MM.1S (cell line): Measurements from ENCODE around the gene BMP4.

ENCODE experiments used
- DNase-seq: peaks from one replicate; pipeline ENCODE4 v3.0.0-alpha.2; 2015
- H2AFZ ChIP-seq: fragments of 300-600 bp; sonication (generic); 2 replicates; pipeline ENCODE4 v1.6.0; 2016; ENCODE audit warnings: antibody characterized with exemption, low read length
- H3F3A ChIP-seq: fragments of 300-600 bp; sonication (generic); 2 replicates; pipeline ENCODE4 v1.6.1; 2016; ENCODE audit warnings: mild to moderate bottlenecking, antibody characterized with exemption, low read length, moderate library complexity, mixed read lengths; ENCODE audit not compliant: insufficient read depth
- H3K27ac ChIP-seq: fragments of 300-600 bp; sonication (generic); 2 replicates; pipeline ENCODE4 v1.5.1; 2016; ENCODE audit warnings: mild to moderate bottlenecking, low read length
- H3K27me3 ChIP-seq: fragments of 300-600 bp; sonication (generic); replicated peaks from 2 replicates; pipeline ENCODE4 v1.6.0; 2016; ENCODE audit warnings: low read length; ENCODE audit not compliant: insufficient read depth
- H3K36me3 ChIP-seq: fragments of 300-600 bp; sonication (generic); replicated peaks from 2 replicates; pipeline ENCODE4 v1.6.1; 2016; ENCODE audit warnings: mild to moderate bottlenecking, low read length, mixed read lengths; ENCODE audit not compliant: insufficient read depth
- H3K4me1 ChIP-seq: fragments of 300-600 bp; sonication (generic); 2 replicates; pipeline ENCODE4 v1.6.1; 2016; ENCODE audit warnings: low read length, mixed read lengths
- H3K4me2 ChIP-seq: fragments of 300-600 bp; sonication (generic); 2 replicates; pipeline ENCODE4 v1.6.0; 2016; ENCODE audit warnings: low read depth, low read length
- H3K4me3 ChIP-seq: fragments of 300-600 bp; sonication (generic); 2 replicates; pipeline ENCODE4 v1.5.1; 2016; ENCODE audit warnings: low read length, mixed read lengths
- H3K79me2 ChIP-seq: fragments of 300-600 bp; sonication (generic); 2 replicates; pipeline ENCODE4 v1.6.1; 2016; ENCODE audit warnings: mixed run types, low read length, mixed read lengths
- H3K9ac ChIP-seq: fragments of 300-600 bp; sonication (generic); 2 replicates; pipeline ENCODE4 v1.6.1; 2016; ENCODE audit warnings: low read length, mixed read lengths
- H3K9me2 ChIP-seq: fragments of 300-600 bp; sonication (generic); replicated peaks from 2 replicates; pipeline ENCODE4 v1.6.1; 2016; ENCODE audit warnings: mild to moderate bottlenecking, low read length, mixed read lengths; ENCODE audit not compliant: insufficient read depth
- H3K9me3 ChIP-seq: fragments of 300-600 bp; sonication (generic); replicated peaks from 2 replicates; pipeline ENCODE4 v1.6.1; 2016; ENCODE audit warnings: mild to moderate bottlenecking, low read length, mixed read lengths; ENCODE audit not compliant: insufficient read depth
- H4K20me1 ChIP-seq: fragments of 300-600 bp; sonication (generic); 2 replicates; pipeline ENCODE4 v1.6.1; 2016; ENCODE audit warnings: mild to moderate bottlenecking, low read length, moderate library complexity, mixed read lengths; ENCODE audit not compliant: insufficient read depth
- EZH2 ChIP-seq: fragments of 300-600 bp; sonication (generic); optimal IDR thresholded peaks from 2 replicates; pipeline ENCODE3; 2017; ENCODE audit warnings: low read depth, mild to moderate bottlenecking, antibody characterized with exemption, low read length, mixed read lengths
- EZH2phosphoT487 ChIP-seq: fragments of 300-600 bp; sonication (generic); IDR thresholded peaks from 2 replicates; pipeline ENCODE4 v1.6.1; 2018; ENCODE audit warnings: antibody characterized with exemption, low read length
- TF ChIP-seq, protein P1 (sequence below): fragments of 300-600 bp; sonication (generic); IDR thresholded peaks from 2 replicates; pipeline ENCODE4 v1.5.1; 2016; ENCODE audit warnings: antibody characterized with exemption, low read length, mixed read lengths

Gene BMP4

DNA sequence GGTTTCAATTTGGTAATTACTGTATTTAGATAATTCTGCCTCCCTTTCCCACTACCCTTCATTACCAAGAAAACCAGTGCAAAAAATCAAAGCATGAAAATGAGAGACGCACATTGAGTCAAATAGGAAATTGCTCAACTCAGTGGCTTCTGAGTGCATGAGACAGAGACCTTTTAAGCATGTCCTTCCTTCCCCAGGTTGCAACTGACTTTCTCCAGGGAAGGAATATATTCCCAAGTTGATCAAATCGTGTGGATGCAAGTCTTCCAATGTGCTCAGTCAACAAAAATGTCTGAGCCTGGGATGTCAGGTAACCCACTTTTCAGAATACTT lies 12.9 kb downstream of the BMP4 start:
- H2AFZ ChIP-seq, result no peak overlapping the region
- H4K20me1 ChIP-seq, result no peaks in the 10 kb centered on the region
- H3K4me3 ChIP-seq, result no peak overlapping the region
- H3K27ac ChIP-seq, result no peak overlapping the region
- no peaks in the 10 kb centered on the region for H3F3A ChIP-seq
- H3K36me3 ChIP-seq, result no peaks in the 10 kb centered on the region
- no peaks in the 10 kb centered on the region for H3K9me3 ChIP-seq
- H3K4me1 ChIP-seq, result no peaks in the 10 kb centered on the region
- H3K9ac ChIP-seq, result no peak overlapping the region
- no peaks in the 10 kb centered on the region for H3K79me2 ChIP-seq
- H3K27me3 ChIP-seq, result no peaks in the 10 kb centered on the region
- no peak for DNase-seq
- H3K4me2 ChIP-seq, result no peak overlapping the region
- no peaks in the 10 kb centered on the region for H3K9me2 ChIP-seq
- TF ChIP-seq, protein P1, sequence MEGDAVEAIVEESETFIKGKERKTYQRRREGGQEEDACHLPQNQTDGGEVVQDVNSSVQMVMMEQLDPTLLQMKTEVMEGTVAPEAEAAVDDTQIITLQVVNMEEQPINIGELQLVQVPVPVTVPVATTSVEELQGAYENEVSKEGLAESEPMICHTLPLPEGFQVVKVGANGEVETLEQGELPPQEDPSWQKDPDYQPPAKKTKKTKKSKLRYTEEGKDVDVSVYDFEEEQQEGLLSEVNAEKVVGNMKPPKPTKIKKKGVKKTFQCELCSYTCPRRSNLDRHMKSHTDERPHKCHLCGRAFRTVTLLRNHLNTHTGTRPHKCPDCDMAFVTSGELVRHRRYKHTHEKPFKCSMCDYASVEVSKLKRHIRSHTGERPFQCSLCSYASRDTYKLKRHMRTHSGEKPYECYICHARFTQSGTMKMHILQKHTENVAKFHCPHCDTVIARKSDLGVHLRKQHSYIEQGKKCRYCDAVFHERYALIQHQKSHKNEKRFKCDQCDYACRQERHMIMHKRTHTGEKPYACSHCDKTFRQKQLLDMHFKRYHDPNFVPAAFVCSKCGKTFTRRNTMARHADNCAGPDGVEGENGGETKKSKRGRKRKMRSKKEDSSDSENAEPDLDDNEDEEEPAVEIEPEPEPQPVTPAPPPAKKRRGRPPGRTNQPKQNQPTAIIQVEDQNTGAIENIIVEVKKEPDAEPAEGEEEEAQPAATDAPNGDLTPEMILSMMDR, result no peak
- TF ChIP-seq EZH2phosphoT487 (no peak), EZH2 (no peak)

DNA sequence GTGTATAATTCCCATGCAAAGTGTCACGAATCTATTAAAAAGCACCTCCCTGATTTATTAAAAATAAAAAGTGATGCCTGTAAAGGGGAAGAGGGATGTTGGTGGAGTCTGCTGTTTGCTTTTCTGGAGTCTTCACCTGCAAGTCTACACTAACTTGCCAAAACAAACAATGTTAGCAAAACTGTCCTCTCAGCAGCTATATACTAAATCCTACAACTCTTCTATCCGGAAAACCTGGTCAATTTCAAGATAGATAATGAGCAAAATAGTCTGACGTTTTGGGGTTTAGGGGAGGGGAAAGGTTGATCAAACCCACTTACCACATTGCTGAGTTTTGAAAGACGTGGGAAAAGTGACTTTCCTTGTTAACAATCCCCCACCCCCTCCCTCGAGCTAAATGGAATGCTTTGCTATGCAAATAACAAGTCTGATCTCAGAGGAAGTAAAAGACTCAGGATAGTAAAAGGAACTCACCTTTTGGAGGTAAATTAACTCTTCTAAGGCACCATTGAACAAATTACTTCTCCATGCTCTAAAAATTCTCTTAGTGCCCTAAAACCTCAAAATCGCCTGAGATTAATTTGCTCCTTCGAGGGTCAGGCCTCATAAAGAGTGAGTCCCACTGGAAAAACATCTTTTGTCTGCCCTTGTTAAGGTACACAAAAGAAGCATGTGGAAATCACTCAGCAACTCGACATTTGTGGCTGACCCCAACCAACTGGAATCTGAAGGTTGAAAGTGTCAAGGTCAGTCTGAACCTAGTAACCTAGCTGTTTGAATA lies 13.5 kb downstream of the BMP4 start:
- Histone ChIP-seq H3F3A (no peaks in the 10 kb centered on the region), H3K4me3 (no peak overlapping the region), H3K9ac (no peak overlapping the region), H3K4me1 (no peaks in the 10 kb centered on the region), H3K79me2 (no peaks in the 10 kb centered on the region), H3K4me2 (no peak overlapping the region), H3K36me3 (no peaks in the 10 kb centered on the region), H3K27ac (no peak overlapping the region), H3K27me3 (no peaks in the 10 kb centered on the region), H3K9me2 (no peaks in the 10 kb centered on the region), H2AFZ (no peak overlapping the region), H3K9me3 (no peaks in the 10 kb centered on the region), H4K20me1 (no peaks in the 10 kb centered on the region)
- TF ChIP-seq EZH2phosphoT487 (no peak), EZH2 (no peak)
- DNase-seq, result no peak

DNA sequence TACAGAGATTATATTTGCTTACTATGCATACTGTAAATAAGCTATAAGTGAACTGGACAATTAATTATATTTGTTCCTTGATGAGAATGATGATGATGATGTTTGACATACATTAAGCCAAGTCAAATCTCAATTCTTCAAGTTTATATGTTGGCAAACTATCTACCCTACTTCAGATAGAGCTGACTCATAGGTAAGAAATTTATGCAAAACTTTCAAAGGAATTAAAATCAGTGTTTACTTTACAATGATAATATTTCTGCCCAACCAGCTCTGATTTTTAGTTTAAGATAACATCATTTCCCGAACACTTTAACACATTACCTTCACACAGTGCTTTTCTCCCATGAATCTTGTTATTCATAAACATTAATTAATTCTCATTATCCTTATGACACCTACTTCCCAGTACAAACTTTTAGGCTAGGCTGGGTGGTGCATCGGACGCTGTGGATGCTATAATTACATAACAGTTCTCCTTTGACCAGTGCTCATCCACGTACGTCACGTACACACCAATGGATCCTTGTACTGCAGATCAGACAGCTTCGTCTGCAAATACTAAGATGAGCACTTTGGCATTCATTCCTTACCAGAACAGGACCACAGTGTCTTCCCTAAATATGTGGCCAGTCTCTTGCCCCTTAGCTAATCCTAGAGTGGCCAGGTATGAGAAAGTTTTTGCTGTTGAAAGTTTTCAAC lies 18.3 kb downstream of the BMP4 start:
- no peaks in the 10 kb centered on the region for H3K4me1 ChIP-seq
- H4K20me1 ChIP-seq, result no peaks in the 10 kb centered on the region
- no peaks in the 10 kb centered on the region for H3K79me2 ChIP-seq
- no peak overlapping the region for H3K4me3 ChIP-seq
- no peak for DNase-seq
- no peaks in the 10 kb centered on the region for H3K36me3 ChIP-seq
- H2AFZ ChIP-seq, result no peak overlapping the region
- H3F3A ChIP-seq, result no peaks in the 10 kb centered on the region
- no peaks in the 10 kb centered on the region for H3K27me3 ChIP-seq
- no peak overlapping the region for H3K4me2 ChIP-seq
- H3K9ac ChIP-seq, result no peak overlapping the region
- no peaks in the 10 kb centered on the region for H3K9me3 ChIP-seq
- TF ChIP-seq EZH2 (no peak), EZH2phosphoT487 (no peak)
- TF ChIP-seq, protein P1, result no peak
- no peaks in the 10 kb centered on the region for H3K9me2 ChIP-seq
- no peak overlapping the region for H3K27ac ChIP-seq
